Measurements from ENCODE around the gene SOX5.

SOX5 gene

DNA sequence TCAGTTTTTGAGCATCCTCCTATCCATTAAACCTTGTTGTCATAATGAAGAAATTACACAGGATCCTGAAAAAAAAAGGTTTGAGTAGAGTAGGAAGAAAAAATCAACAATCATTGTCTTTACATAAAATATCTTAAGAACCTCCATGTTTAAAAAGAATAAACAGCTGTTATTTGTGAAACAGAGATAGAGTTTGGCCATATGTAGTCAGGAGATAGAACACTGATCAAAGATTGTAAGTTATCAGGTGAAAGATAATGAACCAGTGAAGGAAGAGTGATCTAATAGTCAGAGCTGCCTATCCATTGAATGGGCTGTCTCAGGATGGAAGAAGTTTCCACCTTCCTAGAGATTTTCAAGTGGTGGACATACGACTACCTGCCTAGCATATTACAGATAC lies 397.1 kb downstream of the SOX5 start:
- no peak for DNase-seq (ENCODE audit: low read depth in 1 of 2, low spot score in 1 of 2)
- in situ Hi-C loops (cut with HindIII; ENCODE audit: low pct_unique_long_range_greater_than_20kb, low sequenced_read_pairs): no loop called here
- no peak for TF ChIP-seq JUND (IDR thresholded peaks at IDR 0.05; ENCODE audit: low read depth)

GRCh38 chr12:23550753-23551152 lies 398.7 kb downstream of the SOX5 start:
- no peak for TF ChIP-seq JUND (IDR thresholded peaks at IDR 0.05; ENCODE audit: low read depth)
- in situ Hi-C loops (cut with HindIII; ENCODE audit: low pct_unique_long_range_greater_than_20kb, low sequenced_read_pairs): no loop called here
- DNase-seq (ENCODE audit: low read depth in 1 of 2, low spot score in 1 of 2): no peak

- TF ChIP-seq JUND (IDR thresholded peaks at IDR 0.05; ENCODE audit: low read depth): no peak
- DNase-seq (ENCODE audit: low read depth in 1 of 2, low spot score in 1 of 2): no peak
- in situ Hi-C loops (cut with HindIII; ENCODE audit: low pct_unique_long_range_greater_than_20kb, low sequenced_read_pairs): no loop called here
Observed at GRCh38 chr12:23548742-23549141, 400.7 kb downstream of the SOX5 start.

GRCh38 chr12:23546756-23547155 lies 402.7 kb downstream of the SOX5 start:
- TF ChIP-seq JUND (IDR thresholded peaks at IDR 0.05; ENCODE audit: low read depth): no peak
- in situ Hi-C loops (cut with HindIII; ENCODE audit: low pct_unique_long_range_greater_than_20kb, low sequenced_read_pairs): no loop called here
- no peak for DNase-seq (ENCODE audit: low read depth in 1 of 2, low spot score in 1 of 2)

- no peak for DNase-seq (ENCODE audit: low read depth in 1 of 2, low spot score in 1 of 2)
- in situ Hi-C loops (cut with HindIII; ENCODE audit: low pct_unique_long_range_greater_than_20kb, low sequenced_read_pairs): no loop called here
- TF ChIP-seq JUND (IDR thresholded peaks at IDR 0.05; ENCODE audit: low read depth): no peak
Observed at GRCh38 chr12:23543767-23544166, 405.7 kb downstream of the SOX5 start.

GRCh38 chr12:23542187-23542586 lies 407.3 kb downstream of the SOX5 start:
- in situ Hi-C loops (cut with HindIII; ENCODE audit: low pct_unique_long_range_greater_than_20kb, low sequenced_read_pairs): no loop called here
- no peak for TF ChIP-seq JUND (IDR thresholded peaks at IDR 0.05; ENCODE audit: low read depth)
- no peak for DNase-seq (ENCODE audit: low read depth in 1 of 2, low spot score in 1 of 2)

DNA sequence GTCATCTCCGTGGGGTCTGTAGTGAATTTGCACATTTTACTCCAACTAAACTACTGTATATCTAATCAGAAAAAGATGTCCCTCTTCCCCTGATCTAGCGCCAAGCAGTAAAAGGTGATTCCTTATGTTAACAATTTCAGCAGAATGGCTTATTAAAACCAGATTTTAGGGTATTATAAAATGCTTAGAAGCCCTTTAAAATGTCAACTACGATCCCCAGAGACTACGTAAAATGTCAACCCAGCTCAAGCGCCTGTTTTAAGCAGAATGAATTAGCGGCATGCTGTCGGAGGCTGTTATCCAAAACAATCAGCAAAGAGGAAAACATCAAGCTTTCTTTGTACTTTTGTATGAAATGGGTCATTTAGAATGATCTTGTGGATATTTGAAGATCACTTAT lies 408.9 kb downstream of the SOX5 start:
- DNase-seq (ENCODE audit: low read depth in 1 of 2, low spot score in 1 of 2): no peak
- TF ChIP-seq JUND (IDR thresholded peaks at IDR 0.05; ENCODE audit: low read depth): no peak
- in situ Hi-C loops (cut with HindIII; ENCODE audit: low pct_unique_long_range_greater_than_20kb, low sequenced_read_pairs): no loop called here

GRCh38 chr12:23536293-23536692 lies 413.2 kb downstream of the SOX5 start:
- no peak for DNase-seq (ENCODE audit: low read depth in 1 of 2, low spot score in 1 of 2)
- no peak for TF ChIP-seq JUND (IDR thresholded peaks at IDR 0.05; ENCODE audit: low read depth)
- in situ Hi-C loops (cut with HindIII; ENCODE audit: low pct_unique_long_range_greater_than_20kb, low sequenced_read_pairs): no loop called here

GRCh38 chr12:23535441-23535840 lies 414.0 kb downstream of the SOX5 start:
- TF ChIP-seq JUND (IDR thresholded peaks at IDR 0.05; ENCODE audit: low read depth): no peak
- DNase-seq (ENCODE audit: low read depth in 1 of 2, low spot score in 1 of 2): no peak
- in situ Hi-C loops (cut with HindIII; ENCODE audit: low pct_unique_long_range_greater_than_20kb, low sequenced_read_pairs): no loop called here

DNA sequence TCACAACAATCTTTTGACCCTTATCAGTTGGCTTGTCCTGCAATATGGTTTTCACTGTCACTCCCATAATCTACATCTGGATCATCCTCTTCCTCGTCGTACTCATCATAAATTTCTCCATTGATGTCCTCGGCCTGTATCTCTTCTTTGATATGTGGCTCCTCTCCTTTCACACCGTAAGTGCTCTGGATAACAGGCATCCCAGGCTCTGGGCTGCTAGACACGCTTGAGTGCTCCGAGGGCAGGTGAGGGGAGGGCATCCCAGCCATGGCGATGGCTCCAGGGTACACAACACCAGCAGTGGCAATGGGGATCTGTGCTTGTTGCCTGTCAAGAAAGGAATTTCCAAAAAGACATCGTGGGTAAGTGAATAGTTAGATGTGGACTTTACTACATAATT lies 415.3 kb downstream of the SOX5 start:
- in situ Hi-C loops (cut with HindIII; ENCODE audit: low pct_unique_long_range_greater_than_20kb, low sequenced_read_pairs): no loop called here
- TF ChIP-seq JUND (IDR thresholded peaks at IDR 0.05; ENCODE audit: low read depth): no peak
- DNase-seq (ENCODE audit: low read depth in 1 of 2, low spot score in 1 of 2): no peak

GRCh38 chr12:23533699-23534098 lies 415.8 kb downstream of the SOX5 start:
- no peak for DNase-seq (ENCODE audit: low read depth in 1 of 2, low spot score in 1 of 2)
- in situ Hi-C loops (cut with HindIII; ENCODE audit: low pct_unique_long_range_greater_than_20kb, low sequenced_read_pairs): no loop called here
- TF ChIP-seq JUND (IDR thresholded peaks at IDR 0.05; ENCODE audit: low read depth): no peak

- DNase-seq (ENCODE audit: low read depth in 1 of 2, low spot score in 1 of 2): no peak
- TF ChIP-seq JUND (IDR thresholded peaks at IDR 0.05; ENCODE audit: low read depth): no peak
- in situ Hi-C loops (cut with HindIII; ENCODE audit: low pct_unique_long_range_greater_than_20kb, low sequenced_read_pairs): no loop called here
Observed at GRCh38 chr12:23533265-23533664, 416.2 kb downstream of the SOX5 start.

DNA sequence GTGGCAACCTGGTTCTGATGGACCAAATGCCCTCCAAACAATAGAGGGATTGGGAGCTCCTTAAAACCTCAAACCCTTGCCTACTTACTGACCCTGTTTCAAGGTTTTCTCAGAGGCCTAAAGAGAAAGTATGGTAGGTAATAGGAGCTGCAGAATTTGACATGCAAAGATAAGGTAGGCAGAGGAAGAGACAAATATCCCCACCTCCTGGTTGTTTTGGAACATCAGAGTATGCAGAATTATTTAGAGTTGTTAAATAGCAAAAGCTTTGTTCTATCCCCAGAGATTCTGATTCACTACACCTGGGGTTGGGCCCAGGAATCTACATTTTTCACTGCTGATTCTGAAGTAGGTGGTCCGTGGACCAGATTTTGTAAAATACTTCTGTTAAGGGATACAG lies 421.2 kb downstream of the SOX5 start:
- no peak for TF ChIP-seq JUND (IDR thresholded peaks at IDR 0.05; ENCODE audit: low read depth)
- in situ Hi-C loops (cut with HindIII; ENCODE audit: low pct_unique_long_range_greater_than_20kb, low sequenced_read_pairs): no loop called here
- DNase-seq (ENCODE audit: low read depth in 1 of 2, low spot score in 1 of 2): peak in 1 of 2 experiments; percentile 40

- no peak for DNase-seq (ENCODE audit: low read depth in 1 of 2, low spot score in 1 of 2)
- in situ Hi-C loops (cut with HindIII; ENCODE audit: low pct_unique_long_range_greater_than_20kb, low sequenced_read_pairs): no loop called here
- TF ChIP-seq JUND (IDR thresholded peaks at IDR 0.05; ENCODE audit: low read depth): no peak
Observed at GRCh38 chr12:23525450-23526072, 423.9 kb downstream of the SOX5 start.

All from T47D (cell line).